OCI-LY7 (cell line): ENCODE data around the gene INHBB. TPM values are rescaled to one million over a fixed set of nuclear protein-coding genes. Genes with fewer than 3 reads are reported as not detected.

ENCODE experiments used
- BruUV-seq: library from RNA; stranded (reverse); fragments of 400-500 nt; replicated peaks from 2 replicates; lab custom pipeline; 2021; lab: Mats Ljungman, UMichigan
- CTCF ChIA-PET: fragments of 300-600 bp; sonication (Branson Sonifier 250); formaldehyde crosslinking; loops from one replicate; lab custom pipeline; 2022; ENCODE audit warnings: antibody characterized with exemption; ENCODE audit not compliant: unreplicated experiment; lab: Charles Lee
- POLR2A ChIA-PET: fragments of 300-600 bp; sonication (Branson Sonifier 250); formaldehyde crosslinking; loops from one replicate; lab custom pipeline; 2022; ENCODE audit warnings: antibody characterized with exemption; lab: Charles Lee
- DNase-seq: peaks from one replicate; pipeline ENCODE4 v3.0.0-alpha.2; 2015; ENCODE audit warnings: low spot score
- H2AFZ ChIP-seq: fragments of 200-600 bp; sonication (generic), shearing (Covaris generic); 2 replicates; pipeline ENCODE4 v1.6.1; 2014; ENCODE audit warnings: mild to moderate bottlenecking, antibody characterized with exemption, low read length, moderate library complexity
- H3K27ac ChIP-seq: fragments of 200-600 bp; sonication (generic); 2 replicates; pipeline ENCODE4 v1.5.1; 2014; ENCODE audit warnings: mixed run types, low read depth, mild to moderate bottlenecking, moderate library complexity, low read length, inconsistent platforms; ENCODE audit not compliant: poor library complexity, severe bottlenecking
- H3K36me3 ChIP-seq: fragments of 200-600 bp; sonication (generic); 2 replicates; pipeline ENCODE4 v1.6.1; 2014; ENCODE audit warnings: mild to moderate bottlenecking, antibody characterized with exemption, low read length, moderate library complexity, mixed read lengths; ENCODE audit not compliant: insufficient read depth
- H3K4me1 ChIP-seq: fragments of 200-600 bp; sonication (generic); 2 replicates; pipeline ENCODE4 v1.5.1; 2014; ENCODE audit warnings: mild to moderate bottlenecking, low read length; ENCODE audit not compliant: insufficient read depth, poor library complexity, severe bottlenecking
- H3K4me2 ChIP-seq: fragments of 200-600 bp; sonication (generic); 2 replicates; pipeline ENCODE4 v1.6.1; 2014; ENCODE audit warnings: mild to moderate bottlenecking, low read length
- H3K4me3 ChIP-seq: fragments of 200-600 bp; sonication (generic); 2 replicates; pipeline ENCODE4 v1.5.1; 2014; ENCODE audit warnings: mild to moderate bottlenecking, low read depth, low read length; ENCODE audit not compliant: poor library complexity, severe bottlenecking
- H3K79me2 ChIP-seq: fragments of 200-600 bp; sonication (generic); 2 replicates; pipeline ENCODE4 v1.6.1; 2016; ENCODE audit warnings: low read depth, mild to moderate bottlenecking, low read length, moderate library complexity, mixed read lengths; ENCODE audit not compliant: insufficient read depth
- H3K9me2 ChIP-seq: fragments of 200-600 bp; sonication (generic); 2 replicates; pipeline ENCODE4 v1.6.1; 2016; ENCODE audit warnings: mild to moderate bottlenecking, low read length, mixed read lengths; ENCODE audit not compliant: insufficient read depth
- H3K9me3 ChIP-seq: fragments of 200-600 bp; sonication (generic); 2 replicates; pipeline ENCODE4 v1.6.1; 2014; ENCODE audit warnings: mild to moderate bottlenecking, mixed run types, low read length, mixed read lengths
- H4K20me1 ChIP-seq: fragments of 200-600 bp; sonication (generic); 2 replicates; pipeline ENCODE4 v1.6.1; 2014; ENCODE audit warnings: mild to moderate bottlenecking, antibody characterized with exemption, low read length, moderate library complexity, mixed read lengths; ENCODE audit not compliant: insufficient read depth
- EZH2phosphoT487 ChIP-seq: fragments of 200-600 bp; sonication (generic); IDR thresholded peaks from 2 replicates; pipeline ENCODE4 v1.6.1; 2018; ENCODE audit warnings: low read depth, borderline replicate concordance, mild to moderate bottlenecking, mixed run types, antibody characterized with exemption, low read length, moderate library complexity, mixed read lengths
- intact Hi-C: fragments of 100-400 bp; cut with micrococcal nuclease; formaldehyde crosslinking; loops from one replicate; pipeline ENCODE4 v1.10.0; 2022; ENCODE audit not compliant: unreplicated experiment
- total RNA-seq, 2 experiments: library from RNA; depleted of rRNA in 1 of 2; stranded (reverse); fragments of >200 nt in 1 of 2; shearing (Covaris generic) in 1 of 2; gene quantifications; 2 replicates each; pipeline ENCODE4 v1.2.3, GENCODE V29; 2014 to 2022
- TF ChIP-seq, protein P1 (sequence below): fragments of 200-600 bp; sonication (generic); conservative IDR thresholded peaks from 2 replicates; pipeline ENCODE4 v1.5.1; 2014; ENCODE audit warnings: mild to moderate bottlenecking, antibody characterized with exemption, low read length, moderate library complexity, mixed read lengths

INHBB gene
- total RNA-seq, 2 experiments from 2014 or later, result not detected

DNA sequence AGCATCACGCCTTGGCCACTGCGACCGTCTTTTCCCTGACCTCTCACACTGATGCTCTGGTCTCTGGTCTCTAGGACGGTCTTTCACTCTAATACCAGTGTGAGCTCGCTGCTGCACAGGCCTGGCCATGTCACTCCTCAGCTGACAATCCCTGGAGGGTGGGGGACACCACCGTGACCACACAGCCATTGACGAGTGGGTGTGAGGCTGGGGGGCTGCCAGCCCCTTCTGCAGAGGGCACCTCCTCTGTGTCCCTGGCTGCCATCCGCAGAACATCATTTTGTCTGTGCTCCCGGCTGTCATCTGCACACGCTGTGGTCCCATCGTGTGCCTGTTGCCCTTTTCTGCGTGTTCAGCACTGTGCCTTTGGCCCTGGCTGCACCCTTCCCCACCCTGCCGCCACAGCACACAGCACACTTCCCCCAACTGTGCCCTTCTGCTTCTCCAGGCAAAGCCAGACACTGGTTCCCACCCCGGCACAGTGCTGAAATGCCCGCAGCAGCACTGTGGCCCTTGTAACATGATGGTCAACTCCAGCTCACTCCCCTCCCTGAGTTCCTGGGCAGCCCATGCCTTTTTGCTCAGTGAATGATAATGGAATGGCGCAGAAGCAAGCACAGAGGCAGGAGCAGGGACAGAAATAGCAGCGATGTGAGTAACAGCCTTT lies 30.4 kb upstream of the INHBB start:
- ChIA-PET CTCF (interaction anchor here (0.6 kb wide), 1 partner anchor 9 kb away, joined by 3 read pairs; no protein-coding TSS in a partner anchor), POLR2A (no interaction called here)
- TF ChIP-seq, protein P1, sequence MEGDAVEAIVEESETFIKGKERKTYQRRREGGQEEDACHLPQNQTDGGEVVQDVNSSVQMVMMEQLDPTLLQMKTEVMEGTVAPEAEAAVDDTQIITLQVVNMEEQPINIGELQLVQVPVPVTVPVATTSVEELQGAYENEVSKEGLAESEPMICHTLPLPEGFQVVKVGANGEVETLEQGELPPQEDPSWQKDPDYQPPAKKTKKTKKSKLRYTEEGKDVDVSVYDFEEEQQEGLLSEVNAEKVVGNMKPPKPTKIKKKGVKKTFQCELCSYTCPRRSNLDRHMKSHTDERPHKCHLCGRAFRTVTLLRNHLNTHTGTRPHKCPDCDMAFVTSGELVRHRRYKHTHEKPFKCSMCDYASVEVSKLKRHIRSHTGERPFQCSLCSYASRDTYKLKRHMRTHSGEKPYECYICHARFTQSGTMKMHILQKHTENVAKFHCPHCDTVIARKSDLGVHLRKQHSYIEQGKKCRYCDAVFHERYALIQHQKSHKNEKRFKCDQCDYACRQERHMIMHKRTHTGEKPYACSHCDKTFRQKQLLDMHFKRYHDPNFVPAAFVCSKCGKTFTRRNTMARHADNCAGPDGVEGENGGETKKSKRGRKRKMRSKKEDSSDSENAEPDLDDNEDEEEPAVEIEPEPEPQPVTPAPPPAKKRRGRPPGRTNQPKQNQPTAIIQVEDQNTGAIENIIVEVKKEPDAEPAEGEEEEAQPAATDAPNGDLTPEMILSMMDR, result no peak
- TF ChIP-seq EZH2phosphoT487, result no peak
- Histone ChIP-seq H3K36me3 (no peaks in the 10 kb centered on the region), H3K79me2 (no peaks in the 10 kb centered on the region), H3K27ac (no peak overlapping the region), H3K4me1 (peaks cover 7% of the 10 kb centered on the region), H3K9me2 (no peaks in the 10 kb centered on the region), H3K4me2 (no peak overlapping the region), H4K20me1 (no peaks in the 10 kb centered on the region), H2AFZ (no peak overlapping the region), H3K9me3 (no peaks in the 10 kb centered on the region), H3K4me3 (no peak overlapping the region)
- no TSS peak for BruUV-seq
- no peak for DNase-seq
- intact Hi-C loops, result no loop called here

GRCh38 chr2:120316071-120316470 lies 29.9 kb upstream of the INHBB start:
- ChIA-PET CTCF (interaction anchor here (0.5 to 0.6 kb wide), 2 partner anchors 41 to 93 kb away, joined by 3 to 5 read pairs; partner anchors contain the start of gene TMEM185B), POLR2A (no interaction called here)
- H3K9me3 ChIP-seq, result no peaks in the 10 kb centered on the region
- H3K27ac ChIP-seq, result no peak overlapping the region
- intact Hi-C loops, result no loop called here
- H3K9me2 ChIP-seq, result no peaks in the 10 kb centered on the region
- TF ChIP-seq, protein P1, result no peak
- no peak for TF ChIP-seq EZH2phosphoT487
- DNase-seq, result no peak
- no peak overlapping the region for H2AFZ ChIP-seq
- H3K79me2 ChIP-seq, result no peaks in the 10 kb centered on the region
- no peak overlapping the region for H3K4me2 ChIP-seq
- peaks cover 2% of the 10 kb centered on the region for H3K4me1 ChIP-seq
- no TSS peak for BruUV-seq
- no peaks in the 10 kb centered on the region for H4K20me1 ChIP-seq
- H3K36me3 ChIP-seq, result no peaks in the 10 kb centered on the region
- no peak overlapping the region for H3K4me3 ChIP-seq

DNA sequence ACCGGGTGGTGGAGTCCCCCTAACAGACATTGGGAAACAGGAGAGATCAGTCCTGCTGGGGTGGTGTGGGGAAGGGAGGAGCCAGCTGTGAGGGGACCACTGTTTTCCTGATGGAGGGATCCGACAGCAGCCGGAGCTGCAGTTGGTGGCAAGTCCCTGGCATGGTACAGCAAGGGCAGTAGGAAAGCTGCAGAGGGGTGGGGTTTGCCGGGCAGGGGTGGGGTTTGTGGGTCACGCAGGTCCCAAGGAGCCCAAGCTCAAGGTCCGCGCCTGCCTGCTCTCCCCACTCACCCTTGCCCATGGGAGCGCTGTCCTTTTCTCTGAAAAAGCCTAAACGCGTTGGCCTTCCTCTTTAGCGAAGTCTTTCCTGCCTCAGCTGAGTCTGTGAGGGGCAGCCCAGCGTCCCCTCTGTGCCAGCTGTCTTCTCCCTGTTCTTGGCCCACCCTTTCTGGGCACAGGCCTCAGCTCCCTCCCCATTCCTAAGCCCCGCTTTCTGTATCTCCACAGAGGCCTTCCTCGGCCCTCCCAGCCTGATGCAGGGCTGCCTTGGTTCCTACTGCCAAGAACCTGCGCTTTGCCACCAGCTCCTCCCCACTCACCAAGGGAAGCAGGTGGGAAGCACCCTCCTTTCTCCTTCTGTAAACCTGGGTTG lies 29.3 kb upstream of the INHBB start:
- no peak for TF ChIP-seq EZH2phosphoT487
- TF ChIP-seq, protein P1, result no peak
- ChIA-PET POLR2A (no interaction called here), CTCF (interaction anchor here (0.5 to 0.6 kb wide), 3 partner anchors 26 to 94 kb away, joined by 3 to 5 read pairs (median 3); partner anchors contain the start of gene TMEM185B)
- no peaks in the 10 kb centered on the region for H3K9me2 ChIP-seq
- no peak overlapping the region for H3K4me2 ChIP-seq
- intact Hi-C loops, result no loop called here
- no peaks in the 10 kb centered on the region for H3K9me3 ChIP-seq
- DNase-seq, result no peak
- no peaks in the 10 kb centered on the region for H4K20me1 ChIP-seq
- no peaks in the 10 kb centered on the region for H3K36me3 ChIP-seq
- H3K4me1 ChIP-seq, result no peaks in the 10 kb centered on the region
- no peaks in the 10 kb centered on the region for H3K79me2 ChIP-seq
- no peak overlapping the region for H3K27ac ChIP-seq
- H3K4me3 ChIP-seq, result no peak overlapping the region
- no peak overlapping the region for H2AFZ ChIP-seq
- no TSS peak for BruUV-seq
